K562 (cell line): ENCODE measurements around the gene NCOA6. TPM values are rescaled to one million over a fixed set of nuclear protein-coding genes. Genes with fewer than 3 reads are reported as not detected.
"Not testable (repeated sequence)": the region's sequence is repeated elsewhere in the genome, so short reads cannot be mapped to it uniquely, and the experiment has no call there.

ENCODE experiments used
- ATAC-seq: fragments of 200-7000 bp; cut with Tn5 transposase; 3 replicates; pipeline ENCODE4 v1.9.1; 2020; ENCODE audit warnings: moderate library complexity
- BruUV-seq: library from RNA; stranded (reverse); fragments of 400-500 nt; replicated peaks from 2 replicates; lab custom pipeline; 2021; lab: Mats Ljungman, UMichigan
- CTCF ChIA-PET: fragments of 300-600 bp; formaldehyde crosslinking; extraction: SDS; loops from one replicate; lab custom pipeline; 2021; ENCODE audit warnings: low intra/inter-chr PET ratio; lab: Yijun Ruan, JAX
- POLR2A ChIA-PET: fragments of 300-600, 350-650 bp; sonication (Branson Sonifier 250); formaldehyde crosslinking; extraction: SDS; loops from one replicate; lab custom pipeline; 2021; ENCODE audit warnings: antibody characterized with exemption, inconsistent platforms; lab: Yijun Ruan, JAX
- DNase-seq, 4 experiments: peaks; one replicate each; pipeline versions ENCODE4 v3.0.0 to v3.0.0-alpha.2; 2011 to 2018; ENCODE audit warnings: low spot score in 3 of 4, mixed read lengths in 3 of 4; ENCODE audit errors: extremely low read depth in 1 of 4
- FAIRE-seq: peaks from 2 replicates; lab custom pipeline; 2011; peaks lifted over from hg19 to GRCh38; lab: Jason Lieb, UNC
- H2AFZ ChIP-seq: 2 replicates; pipeline ENCODE4 v1.6.0; 2011; ENCODE audit warnings: low read depth, low read length, control low read depth, inconsistent platforms
- H3K27ac ChIP-seq: fragments of 200-600 bp; 3 replicates; pipeline ENCODE4 v1.8.0; 2011; ENCODE audit warnings: low read depth, mild to moderate bottlenecking, control low read depth, inconsistent platforms, low read length, moderate library complexity, mixed read lengths; ENCODE audit errors: extremely low read depth
- H3K27me3 ChIP-seq, 2 experiments: fragments of 300-600 bp in 1 of 2; 2 replicates in 1 of 2; 3 replicates in 1 of 2; pipeline versions ENCODE4 v1.6.0 to v1.8.0; 2011; ENCODE audit warnings: inconsistent platforms in 2 of 2, low read length in 2 of 2, mild to moderate bottlenecking in 1 of 2, mixed read lengths in 1 of 2, moderate library complexity in 1 of 2; ENCODE audit not compliant: control insufficient read depth in 2 of 2, insufficient read depth in 2 of 2
- H3K36me3 ChIP-seq: fragments of 300-600 bp; 3 replicates; pipeline ENCODE4 v1.8.0; 2011; ENCODE audit warnings: mild to moderate bottlenecking, low read length, inconsistent platforms; ENCODE audit not compliant: control insufficient read depth, insufficient read depth
- H3K4me1 ChIP-seq, 2 experiments: fragments of 200-600 bp in 1 of 2; replicated peaks in 1 of 2; 2 replicates in 1 of 2; 3 replicates in 1 of 2; pipeline versions ENCODE4 v1.5.1 to v1.8.0; 2011; ENCODE audit warnings: inconsistent platforms in 2 of 2, low read length in 2 of 2, mild to moderate bottlenecking in 1 of 2, mixed read lengths in 1 of 2, moderate library complexity in 1 of 2; ENCODE audit not compliant: control insufficient read depth in 2 of 2, insufficient read depth in 2 of 2
- H3K4me2 ChIP-seq: 2 replicates; pipeline ENCODE4 v1.6.1; 2011; ENCODE audit warnings: low read length, control low read depth, inconsistent platforms, mixed read lengths; ENCODE audit not compliant: insufficient read depth
- H3K4me3 ChIP-seq: fragments of 200-600 bp; sonication (generic), shearing (Covaris generic); 2 replicates; pipeline ENCODE4 v1.5.1; 2016; ENCODE audit warnings: control low read depth, inconsistent platforms
- H3K79me2 ChIP-seq: fragments of 200-600 bp; 3 replicates; pipeline ENCODE4 v1.8.0; 2011; ENCODE audit warnings: low read length, inconsistent platforms; ENCODE audit not compliant: control insufficient read depth, insufficient read depth
- H3K9ac ChIP-seq, 2 experiments: 2 replicates each; pipeline versions ENCODE4 v1.6.0 to v1.6.1; 2011; ENCODE audit warnings: low read depth in 2 of 2, low read length in 2 of 2, control low read depth in 1 of 2, inconsistent platforms in 1 of 2, mild to moderate bottlenecking in 1 of 2, mixed read lengths in 1 of 2; ENCODE audit not compliant: insufficient read depth in 1 of 2
- H3K9me1 ChIP-seq: one replicate; pipeline ENCODE4 v1.6.0; 2011; ENCODE audit warnings: inconsistent platforms, mild to moderate bottlenecking, low read length, moderate library complexity; ENCODE audit not compliant: control insufficient read depth, insufficient read depth
- H3K9me3 ChIP-seq: replicated peaks from 2 replicates; pipeline ENCODE4 v1.5.1; 2011; ENCODE audit warnings: low read depth, low read length, inconsistent platforms; ENCODE audit not compliant: control insufficient read depth, insufficient read depth
- H4K20me1 ChIP-seq: replicated peaks from 2 replicates; pipeline ENCODE4 v1.6.1; 2011; ENCODE audit warnings: low read length, inconsistent platforms, mixed read lengths; ENCODE audit not compliant: control insufficient read depth, insufficient read depth
- EP300 ChIP-seq: IDR thresholded peaks from 2 replicates; pipeline ENCODE4 v1.6.1; 2012; ENCODE audit warnings: low read length, improper control_type of control experiment
- PBX2 ChIP-seq, 2 experiments: IDR thresholded peaks in 1 of 2; conservative IDR thresholded peaks in 1 of 2; 2 replicates each; pipeline ENCODE4 v1.6.1; 2016; ENCODE audit warnings: low read depth in 2 of 2, mild to moderate bottlenecking in 1 of 2, missing compliant biosample characterization in 1 of 2, missing genetic modification characterization in 1 of 2, moderate library complexity in 1 of 2
- WGBS: fragments of 100-300 bp; shearing (Covaris generic); methylation state at CpG from one replicate; pipeline ENCODE4 v1.1.6; 2016; ENCODE audit warnings: low coverage, mixed read lengths; ENCODE audit not compliant: insufficient coverage; ENCODE audit errors: missing lambda C conversion rate; 5-methylcytosine and 5-hydroxymethylcytosine counted together
- in situ Hi-C: fragments of 300-500 bp; cut with MboI; formaldehyde crosslinking; loops from 4 replicates; pipeline ENCODE4 v1.15.0; 2018; ENCODE audit warnings: inconsistent platforms, mixed read lengths
- intact Hi-C: fragments of 100-400 bp; cut with micrococcal nuclease; formaldehyde crosslinking; loops from 2 replicates; pipeline ENCODE4 v1.14.2; 2022
- polyA plus RNA-seq, 8 experiments: library from polyadenylated mRNA; depleted of rRNA in 4 of 8; stranded (reverse) in 5 of 8; unstranded in 3 of 8; fragments of >200 nt; fragmentation: Nextera tagmentation in 2 of 8; fragmentation: Illumina TruSeq in 1 of 8; extraction: Ambion mirVana in 2 of 8; extraction: Trizol in 1 of 8; gene quantifications; 2 replicates each; pipeline versions ENCODE4 v1.2.1 to v1.2.3, GENCODE V29; 2011 to 2014; ENCODE audit warnings: inconsistent platforms in 1 of 8, missing spikeins in 1 of 8
- total RNA-seq, 7 experiments: library from RNA; depleted of rRNA in 6 of 7; stranded (reverse); fragments of >200 nt in 6 of 7; fragmentation: Illumina TruSeq in 2 of 7; extraction: Trizol in 2 of 7; gene quantifications; 2 replicates each; pipeline versions ENCODE4 v1.2.1 to v1.2.3, GENCODE V29; 2011 to 2021; ENCODE audit warnings: low replicate concordance in 1 of 7

NCOA6 gene
- total and polyA plus RNA-seq, 9 of the 15 experiments (the other 6 are each of a cell fraction or from before 2014, with no cell fraction given), result 6.1 to 25.0 (median 9.5) TPM

- Histone ChIP-seq H3K4me1 (peaks cover 3% of the 10 kb centered on the region in 2 experiments; a peak in 3 of 5 replicates), H3K27me3 (no peaks in the 10 kb centered on the region), H3K9me3 (no peaks in the 10 kb centered on the region), H3K36me3 (peaks cover 27% of the 10 kb centered on the region; the same call in 2 of the 3 replicates), H4K20me1 (no peaks in the 10 kb centered on the region), H3K9ac (no peak overlapping the region), H3K4me3 (no peak overlapping the region), H2AFZ (no peak overlapping the region), H3K27ac (no peak overlapping the region), H3K4me2 (no peak overlapping the region), H3K9me1 (no peaks in the 10 kb centered on the region), H3K79me2 (no peaks in the 10 kb centered on the region)
- FAIRE-seq (no peak), DNase-seq (no peak), ATAC-seq (no peak)
- 50% methylated on average over 2 of the region's 2 CpGs for WGBS
- intact Hi-C loops, result no loop called here
- TF ChIP-seq EP300 (no peak), PBX2 (CRISPR knock-in tag; IDR thresholded peaks at IDR 0.05; ENCODE audit: low read depth) (no peak), PBX2 (tag; conservative IDR thresholded peaks at IDR 0.05; ENCODE audit: low read depth) (peak; percentile 43; the same call in 1 of the 2 replicates)
- in situ Hi-C loops, result no loop called here
- CTCF ChIA-PET, result no interaction called here
- no TSS peak for BruUV-seq
- POLR2A ChIA-PET, result interaction anchor here (0.6 to 0.9 kb wide), 4 partner anchors 12 to 123 kb away, joined by 3 to 4 read pairs (median 3); no protein-coding TSS in a partner anchor
These were observed 105.2 kb downstream of the NCOA6 start for GRCh38 chr20:34720266-34720665.

GRCh38 chr20:34719242-34720017 is 106.0 kb downstream of the NCOA6 start:
- intact Hi-C loops, result not testable (repeated sequence)

More at GRCh38 chr20:34719242-34720017, 106.0 kb downstream of the NCOA6 start:
- H3K9me1 ChIP-seq, DNase-seq, BruUV-seq, H3K9ac ChIP-seq, in situ Hi-C loops, H3K27me3 ChIP-seq, H3K4me2 ChIP-seq, H3K27ac ChIP-seq, ATAC-seq, H4K20me1 ChIP-seq, CTCF ChIA-PET, H3K79me2 ChIP-seq, H3K4me1 ChIP-seq, H3K4me3 ChIP-seq, H3K9me3 ChIP-seq, H2AFZ ChIP-seq: not testable (repeated sequence)
- peaks cover 26% of the 10 kb centered on the region; the same call in 2 of the 3 replicates for H3K36me3 ChIP-seq
- FAIRE-seq, result peak; percentile 19
- 88% methylated on average over 12 of the region's 13 CpGs for WGBS
- POLR2A ChIA-PET, result interaction anchor here (0.6 to 0.9 kb wide), 3 partner anchors 13 to 122 kb away, joined by 3 to 4 read pairs (median 3); no protein-coding TSS in a partner anchor
